NK-92 treated with Interleukin-12 subunit alpha and Interleukin-12 subunit beta, amount 100 ng/mL, for 24 hours (cell line): Measurements from ENCODE around the gene ZNF681.
"Not testable (repeated sequence)": the region's sequence is repeated elsewhere in the genome, so short reads cannot be mapped to it uniquely, and the experiment has no call there.

Experiments used
- DNase-seq: peaks from one replicate; lab custom pipeline; 2025; lab: John Stamatoyannopoulos, UW

Gene ZNF681

DNA sequence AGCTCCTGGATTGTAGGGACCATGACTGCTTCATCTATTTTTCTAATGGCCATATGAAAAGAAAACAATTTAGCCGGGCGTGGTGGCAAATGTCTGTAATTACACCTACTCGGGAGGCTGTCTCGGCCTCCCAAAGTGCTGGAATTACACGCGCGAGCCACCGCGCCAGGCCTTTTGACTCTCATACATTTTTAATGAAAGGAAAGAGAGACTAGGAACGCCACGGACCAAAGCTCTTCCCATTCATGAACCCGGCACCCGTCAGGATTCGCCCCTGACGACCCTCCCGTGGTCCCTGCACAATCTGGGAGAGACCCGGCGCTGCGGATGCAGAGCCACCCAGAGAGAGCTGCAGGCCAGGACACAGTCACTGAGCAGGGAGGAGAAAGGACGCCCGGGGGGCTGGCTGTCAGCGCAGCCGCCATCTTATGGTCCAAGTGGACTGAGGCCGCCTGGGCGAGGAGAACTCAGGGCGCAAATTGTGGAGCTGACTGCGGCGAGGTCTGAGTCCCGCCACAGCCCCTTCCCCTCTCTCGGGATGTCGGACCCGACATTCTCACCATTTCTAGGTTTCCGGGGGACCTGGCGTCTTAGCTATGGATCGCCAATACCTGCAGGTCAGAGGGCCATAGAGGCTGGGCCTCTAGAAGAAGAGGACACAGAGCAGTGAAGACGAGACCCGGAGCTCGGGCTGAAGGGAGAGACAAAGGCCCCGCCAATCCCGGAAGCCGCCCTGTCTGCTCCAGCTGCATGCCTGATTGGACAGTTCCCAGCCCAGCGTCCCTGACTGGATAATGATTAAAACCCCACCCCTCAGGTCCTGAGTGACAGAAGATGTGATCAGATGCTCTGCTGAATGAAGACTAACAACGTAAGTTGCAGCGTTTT lies at the start of gene ZNF681:
Gene ZNF681 (minus strand): TSS at position 705 of the 888 bp plus-strand sequence. CDS start 142 bp downstream, at position 563.
- no peak for DNase-seq

- no peak for DNase-seq
These were observed 46.0 kb upstream of the ZNF681 start for GRCh38 chr19:23804676-23805075.

DNA sequence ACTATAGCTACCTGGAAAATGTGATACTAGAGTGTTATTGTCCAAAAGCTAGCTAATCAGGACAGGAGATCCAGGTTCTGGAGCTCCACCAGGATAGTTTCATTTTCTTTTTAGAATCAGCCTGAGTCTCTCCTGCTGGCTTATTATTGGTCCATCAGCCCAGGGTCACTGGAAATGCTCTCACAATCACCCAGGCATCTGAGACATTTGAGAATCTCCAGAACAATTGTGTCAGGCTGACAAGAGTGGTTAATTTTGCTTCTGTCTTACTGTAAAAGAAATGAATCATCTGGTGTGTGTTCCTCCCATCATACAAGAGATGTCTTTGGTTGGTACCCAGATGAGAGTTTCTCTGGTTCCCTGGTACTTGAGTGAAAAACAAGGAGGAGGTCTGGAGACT lies 43.6 kb upstream of the ZNF681 start:
- DNase-seq: no peak

DNA sequence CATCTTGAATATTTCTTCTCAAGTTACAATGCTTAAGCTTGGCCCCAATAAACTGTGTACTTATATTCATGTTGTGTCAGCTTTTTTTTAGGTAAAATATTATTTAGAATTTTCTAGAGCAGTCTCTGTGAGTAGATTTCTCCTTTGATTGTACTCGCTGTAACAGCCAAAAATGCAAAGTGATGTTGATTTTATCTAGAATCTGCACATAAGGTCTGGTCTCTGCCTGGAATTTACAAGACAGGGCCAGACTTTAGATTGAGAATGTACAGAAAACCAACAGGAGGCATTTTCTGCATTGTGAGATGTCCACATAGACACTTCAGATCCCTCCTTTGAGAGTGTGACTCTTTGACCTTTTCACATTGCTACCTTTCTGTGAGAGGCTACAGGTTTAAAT lies 43.1 kb upstream of the ZNF681 start:
- DNase-seq: no peak

DNA sequence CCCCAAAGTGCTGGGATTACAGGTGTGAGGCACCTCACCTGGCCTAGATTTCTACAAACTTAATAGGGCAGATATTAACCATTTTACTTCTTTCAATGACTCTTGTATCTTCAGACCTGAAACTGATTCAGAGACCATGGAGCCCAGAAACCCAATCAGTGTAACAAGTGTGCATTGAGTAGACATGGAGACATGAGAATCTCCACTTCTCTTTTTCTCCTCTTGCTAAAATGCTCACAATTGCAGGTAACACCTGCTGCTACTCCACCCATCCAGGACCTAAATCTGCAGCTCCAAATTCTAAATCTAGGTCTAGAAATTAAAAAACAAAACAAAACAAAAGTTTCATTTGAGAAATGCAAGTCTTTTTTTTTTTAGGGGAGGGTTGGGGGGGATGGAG lies 42.2 kb upstream of the ZNF681 start:
- DNase-seq: no peak

GRCh38 chr19:23800271-23800670 lies 41.6 kb upstream of the ZNF681 start:
- DNase-seq: no peak

DNA sequence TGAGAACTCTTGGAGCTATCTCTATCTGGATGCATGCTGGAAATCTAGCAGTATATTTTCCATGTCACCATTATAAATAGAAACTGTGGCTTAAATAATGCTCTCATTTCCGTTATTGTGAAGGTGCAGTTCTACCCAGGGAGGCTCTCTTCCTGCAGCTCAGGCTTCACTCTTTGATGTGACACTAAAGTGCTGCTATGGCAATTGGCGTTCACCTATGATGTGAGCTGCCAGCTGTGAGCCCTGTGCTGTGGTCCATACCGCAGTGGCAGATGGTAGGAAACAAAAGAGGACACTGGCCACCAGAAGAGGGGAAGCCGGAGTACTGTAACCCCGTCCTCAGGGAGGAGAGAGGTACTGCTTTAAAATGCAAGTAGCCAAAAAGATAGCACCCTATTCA lies 40.6 kb upstream of the ZNF681 start:
- no peak for DNase-seq

- DNase-seq: no peak
These were observed 36.8 kb upstream of the ZNF681 start for GRCh38 chr19:23795462-23795861.

DNA sequence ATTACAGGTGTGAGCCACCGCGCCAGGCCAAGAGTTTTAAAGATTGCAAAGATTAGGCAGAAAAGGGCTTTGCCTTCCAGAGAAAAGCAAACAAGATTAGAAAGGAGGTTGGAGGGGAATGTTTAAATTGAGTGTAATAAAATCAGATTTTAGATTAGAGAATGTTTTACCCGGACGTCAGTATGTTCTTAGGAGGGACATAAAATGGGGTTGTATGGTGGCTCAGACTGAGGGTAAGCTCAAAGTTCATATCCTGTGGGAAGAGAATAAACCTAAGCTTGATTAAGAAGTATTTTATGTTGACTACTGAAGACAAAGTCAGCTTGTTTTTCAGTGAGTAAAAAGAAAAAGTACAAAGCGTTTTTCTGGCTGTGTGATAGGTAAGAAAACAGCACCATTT lies 34.1 kb upstream of the ZNF681 start:
- no peak for DNase-seq

DNA sequence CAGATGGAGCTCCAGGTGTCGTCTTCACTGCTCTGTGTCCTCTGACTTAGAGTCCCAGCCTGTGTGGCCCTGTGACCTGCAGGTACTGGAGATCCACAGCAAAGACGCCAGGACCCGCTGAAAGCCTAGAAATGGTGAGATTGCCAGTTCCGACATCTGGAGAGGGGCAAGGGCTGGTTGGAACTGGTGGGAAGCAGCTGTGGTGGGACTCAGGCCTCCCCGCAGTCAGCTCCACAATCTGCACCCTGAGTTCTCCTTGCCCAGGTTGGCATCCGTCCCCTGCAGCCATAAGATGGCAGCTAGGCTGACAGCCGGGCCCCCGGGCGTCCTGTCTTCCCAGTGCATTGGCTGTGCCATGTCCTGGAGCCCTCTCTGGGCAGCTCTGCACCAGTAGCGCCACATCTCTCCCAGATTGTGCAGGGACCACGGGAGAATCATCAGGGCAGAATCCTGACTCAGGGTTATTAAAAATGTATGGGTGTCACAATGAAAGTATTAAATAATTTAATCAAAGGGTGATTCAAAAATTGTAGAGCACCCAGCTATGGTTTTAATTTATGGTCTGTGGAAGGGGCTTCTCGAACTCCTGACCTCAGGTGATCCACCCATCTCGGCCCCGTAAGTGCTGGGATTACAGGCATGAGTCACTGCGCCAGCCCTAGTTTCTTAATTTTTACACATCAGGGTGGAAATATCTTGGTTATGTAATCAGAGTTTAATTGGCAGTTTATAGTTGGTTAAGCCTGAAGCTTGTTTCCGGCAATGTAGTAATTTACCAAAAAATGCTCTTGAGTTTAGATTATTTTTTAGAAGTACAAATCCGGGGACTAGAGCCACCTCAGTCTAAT lies 32.2 kb upstream of the ZNF681 start:
- no peak for DNase-seq

DNA sequence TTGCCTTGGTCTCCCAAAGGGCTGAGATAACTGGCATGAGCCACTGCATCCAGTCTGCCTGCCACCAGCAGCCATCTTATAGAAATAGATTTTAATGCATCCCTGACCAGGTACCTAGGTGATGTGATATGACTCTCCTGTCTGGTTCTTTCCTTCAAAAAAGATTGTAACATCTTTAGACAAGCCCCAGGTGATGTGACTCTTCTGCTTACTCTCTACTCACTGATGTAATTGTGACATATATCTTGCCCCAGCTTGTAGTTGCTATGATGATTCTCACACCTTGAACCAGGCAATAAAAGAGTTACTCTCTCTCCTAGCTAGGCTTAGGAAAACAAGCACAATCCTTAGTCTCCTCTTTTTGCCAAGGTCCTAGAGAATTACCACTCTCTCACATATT lies 30.6 kb upstream of the ZNF681 start:
- DNase-seq: no peak

DNA sequence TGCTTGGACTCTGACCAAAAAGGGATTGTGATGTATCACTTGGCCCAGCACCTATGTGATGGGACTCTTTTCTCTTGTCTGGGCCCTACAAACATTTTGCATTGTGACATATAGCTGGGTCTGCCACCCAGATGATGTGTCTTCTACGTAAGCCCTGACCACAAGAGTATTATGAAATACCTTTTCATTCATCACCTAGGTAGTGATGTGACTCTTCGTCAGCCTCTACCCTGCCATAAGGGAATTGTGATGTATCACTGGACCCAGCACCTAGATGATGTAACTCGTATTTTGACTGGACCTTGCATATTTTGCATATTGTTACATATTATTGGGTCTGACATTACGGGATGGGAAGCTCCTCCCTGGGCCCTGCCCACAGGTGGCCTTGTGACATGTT lies 29.7 kb upstream of the ZNF681 start:
- DNase-seq: no peak

DNA sequence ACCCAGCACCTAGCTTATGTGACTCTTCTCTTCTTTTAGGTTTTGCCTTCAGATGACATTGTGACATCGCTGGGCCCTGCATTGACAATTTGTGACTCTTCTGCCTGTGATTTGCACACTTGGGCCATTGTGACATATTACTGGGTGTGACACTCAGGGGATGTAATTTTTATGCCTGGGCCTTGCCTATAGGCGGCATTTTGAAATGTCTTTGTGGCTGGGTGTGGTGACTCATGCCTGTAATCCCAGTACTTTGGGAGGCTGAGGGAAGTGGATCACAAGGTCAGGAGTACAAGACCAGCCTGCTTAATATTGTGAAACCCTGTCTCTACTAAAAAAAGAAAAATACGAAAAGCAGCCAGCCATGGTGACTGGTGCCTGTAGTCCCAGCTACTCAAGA lies 28.4 kb upstream of the ZNF681 start:
- no peak for DNase-seq

- no peak for DNase-seq
These were observed 27.3 kb upstream of the ZNF681 start for GRCh38 chr19:23785982-23786381.

DNA sequence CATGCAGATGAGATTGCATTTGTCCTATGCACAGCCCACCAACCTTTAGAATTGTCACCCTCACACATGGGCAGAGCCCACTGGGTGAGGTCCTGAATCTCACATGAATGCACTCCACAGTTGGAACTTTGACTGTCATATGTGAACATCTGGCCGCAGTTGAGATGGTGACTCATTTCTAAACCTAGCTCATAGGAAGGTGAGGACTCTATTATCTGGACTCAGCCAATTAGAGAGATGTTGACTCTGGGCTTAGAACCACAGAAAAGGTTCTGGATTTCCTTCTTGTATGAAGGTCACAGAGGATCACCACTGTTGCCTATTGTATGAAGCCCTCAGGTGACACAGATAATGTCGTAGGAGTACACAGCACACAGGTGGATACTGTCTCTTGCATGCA lies 25.6 kb upstream of the ZNF681 start:
- DNase-seq: no peak

- DNase-seq: no peak
These were observed 24.9 kb upstream of the ZNF681 start for GRCh38 chr19:23783636-23784035.

DNA sequence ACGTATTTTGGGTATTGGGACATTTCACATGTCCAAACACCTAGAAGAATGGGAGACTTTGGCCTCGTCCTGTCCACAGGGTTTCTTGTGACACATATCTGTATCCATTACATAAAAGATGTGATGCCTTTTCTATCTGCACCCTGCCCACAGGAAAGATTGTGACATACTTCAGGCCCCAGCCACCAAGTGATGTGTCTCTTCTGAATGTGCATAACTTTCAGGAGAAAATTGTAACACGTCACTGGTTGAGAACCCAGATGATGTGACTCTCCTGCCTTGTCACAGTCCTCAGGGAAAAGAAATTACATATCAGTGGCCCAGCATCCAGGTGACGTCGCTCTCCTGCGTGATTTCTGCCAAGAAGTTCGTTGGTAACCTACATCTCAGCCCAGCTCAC lies 21.0 kb upstream of the ZNF681 start:
- DNase-seq: no peak

- no peak for DNase-seq
These were observed 19.9 kb upstream of the ZNF681 start for GRCh38 chr19:23778566-23778965.

DNA sequence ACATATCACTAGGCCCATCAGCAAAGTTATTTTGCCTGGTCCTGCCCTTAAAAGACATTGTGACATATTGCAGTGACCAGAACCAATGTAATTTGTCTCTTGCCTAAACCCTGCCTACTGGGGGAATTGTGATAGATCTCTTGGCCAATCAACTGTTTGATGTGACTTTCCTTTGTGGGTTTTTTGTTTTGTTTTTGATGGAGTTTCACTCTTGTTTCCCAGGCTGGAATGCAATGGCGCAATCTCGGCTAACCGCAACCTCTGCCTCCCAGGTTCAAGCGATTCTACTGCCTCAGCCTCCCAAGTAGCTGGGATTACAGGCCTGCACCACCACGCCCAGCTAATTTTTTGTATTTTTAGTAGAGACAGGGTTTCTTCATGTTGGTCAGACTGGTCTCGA lies 19.3 kb upstream of the ZNF681 start:
- DNase-seq: not testable (repeated sequence)

GRCh38 chr19:23777216-23777615 lies 18.5 kb upstream of the ZNF681 start:
- DNase-seq: no peak

DNA sequence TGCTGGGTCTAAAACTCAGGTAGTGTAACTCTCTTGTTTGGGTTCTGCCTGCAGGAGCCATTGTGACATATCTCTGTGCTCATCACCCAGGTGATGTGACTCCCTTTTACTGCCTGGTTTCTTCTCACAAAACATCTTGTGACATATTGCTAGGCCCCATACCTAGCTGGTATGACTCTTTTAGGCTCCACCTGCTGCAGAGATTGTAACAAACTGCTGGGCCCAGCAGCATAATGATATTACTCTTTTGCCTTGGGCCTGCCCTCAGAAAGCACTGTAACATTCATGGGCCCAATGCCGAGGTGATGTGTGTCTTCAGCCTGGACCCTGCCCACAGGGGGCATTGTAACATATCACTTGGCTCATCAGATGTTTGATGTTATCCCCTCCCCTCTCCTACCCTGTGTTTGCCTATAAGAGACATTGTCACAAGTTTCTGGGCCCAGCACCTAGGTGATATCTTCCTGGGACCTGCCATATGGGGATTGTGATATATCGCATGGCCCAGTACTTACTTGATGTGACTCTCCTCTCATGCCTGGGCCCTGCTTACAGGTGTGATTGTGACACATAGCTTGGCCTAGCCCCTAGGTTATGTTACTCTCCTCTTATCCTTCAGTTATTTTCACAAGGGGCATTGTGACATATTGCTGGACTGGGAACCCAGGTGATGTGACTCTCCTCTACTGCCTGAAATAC lies 18.0 kb upstream of the ZNF681 start:
- no peak for DNase-seq

- no peak for DNase-seq
These were observed 15.9 kb upstream of the ZNF681 start for GRCh38 chr19:23774524-23774971.
